Activated T-helper 1 cell treated with anti-CD3 and anti-CD28 coated beads, Interleukin-12 subunit alpha, Interleukin-12 subunit beta, Interleukin-2, Interleukin-4 antibody, amounts not matched to agents 30 ng/mL and 10 ng/mL and 1 ng/mL, durations not matched to agents 14 hours and 24 hours and 36 hours (primary cell): ENCODE data around the gene RNF25. TPM values are rescaled to one million over a fixed set of nuclear protein-coding genes. Genes with fewer than 3 reads are reported as not detected.

Experiments
- DNase-seq: peaks from one replicate; pipeline ENCODE4 v3.0.0; 2021; ENCODE audit warnings: low spot score
- H3K27ac Mint-ChIP-seq: one replicate; pipeline ENCODE4 v1.8.0; 2021; ENCODE audit warnings: mild to moderate bottlenecking, mixed read lengths
- H3K27me3 Mint-ChIP-seq: one replicate; pipeline ENCODE4 v1.8.0; 2022; ENCODE audit warnings: mild to moderate bottlenecking, moderate library complexity, mixed read lengths; ENCODE audit not compliant: insufficient read depth
- H3K36me3 Mint-ChIP-seq: one replicate; pipeline ENCODE4 v1.8.0; 2021; ENCODE audit warnings: low read depth, mixed read lengths
- H3K4me1 Mint-ChIP-seq: one replicate; pipeline ENCODE4 v1.8.0; 2021; ENCODE audit warnings: low read depth, mixed read lengths
- H3K4me3 Mint-ChIP-seq: one replicate; pipeline ENCODE4 v1.8.0; 2021; ENCODE audit warnings: mild to moderate bottlenecking, moderate library complexity, mixed read lengths
- H3K9me3 Mint-ChIP-seq: one replicate; pipeline ENCODE4 v1.8.0; 2021; ENCODE audit warnings: mixed read lengths
- intact Hi-C: fragments of 100-400 bp; cut with micrococcal nuclease; formaldehyde crosslinking; loops from one replicate; pipeline ENCODE4 v1.15.1; 2024
- total RNA-seq: library from RNA; stranded (reverse); gene quantifications from 2 replicates; pipeline ENCODE4 v1.2.3, GENCODE V29; 2022

Gene RNF25
- total RNA-seq, 1 donor from 2014 or later, result 29.1 TPM

- Mint-ChIP-seq H3K27ac (no peak overlapping the region), H3K9me3 (no peaks in the 10 kb centered on the region), H3K27me3 (peaks cover 1% of the 10 kb centered on the region), H3K4me1 (peaks cover 13% of the 10 kb centered on the region), H3K36me3 (peaks cover 43% of the 10 kb centered on the region), H3K4me3 (no peak overlapping the region)
- no peak for DNase-seq
- intact Hi-C loops, result no loop called here
Observed at GRCh38 chr2:218663901-218664300, 7.9 kb downstream of the RNF25 start.

- intact Hi-C loops, result no loop called here
- peaks cover 20% of the 10 kb centered on the region for H3K4me1 Mint-ChIP-seq
- no peaks in the 10 kb centered on the region for H3K9me3 Mint-ChIP-seq
- H3K27me3 Mint-ChIP-seq, result peaks cover 1% of the 10 kb centered on the region
- H3K36me3 Mint-ChIP-seq, result peaks cover 38% of the 10 kb centered on the region
- H3K27ac Mint-ChIP-seq, result no peak overlapping the region
- no peak for DNase-seq
- no peak overlapping the region for H3K4me3 Mint-ChIP-seq
Observed at GRCh38 chr2:218662827-218663226, 9.0 kb downstream of the RNF25 start.

- DNase-seq, result no peak
- Mint-ChIP-seq H3K4me1 (peaks cover 24% of the 10 kb centered on the region), H3K36me3 (peaks cover 36% of the 10 kb centered on the region), H3K27me3 (peaks cover 1% of the 10 kb centered on the region), H3K9me3 (no peaks in the 10 kb centered on the region), H3K4me3 (no peak overlapping the region), H3K27ac (no peak overlapping the region)
- intact Hi-C loops, result no loop called here
Observed at GRCh38 chr2:218662377-218662776, 9.4 kb downstream of the RNF25 start.

GRCh38 chr2:218659988-218660358 is 11.8 kb downstream of the RNF25 start:
- peaks cover 29% of the 10 kb centered on the region for H3K4me1 Mint-ChIP-seq
- H3K9me3 Mint-ChIP-seq, result no peaks in the 10 kb centered on the region
- H3K27ac Mint-ChIP-seq, result peak overlapping the region; percentile 97
- H3K36me3 Mint-ChIP-seq, result peaks cover 38% of the 10 kb centered on the region
- DNase-seq, result no peak
- peak overlapping the region; percentile 99 for H3K4me3 Mint-ChIP-seq
- intact Hi-C loops, result loop anchor here (1.0 to 5.0 kb wide), 13 partner anchors 12 to 729 kb away; partner anchors contain the start of genes AAMP, ANKZF1, ARPC2 and ATG9A
- H3K27me3 Mint-ChIP-seq, result peaks cover under 1% of the 10 kb centered on the region

DNA sequence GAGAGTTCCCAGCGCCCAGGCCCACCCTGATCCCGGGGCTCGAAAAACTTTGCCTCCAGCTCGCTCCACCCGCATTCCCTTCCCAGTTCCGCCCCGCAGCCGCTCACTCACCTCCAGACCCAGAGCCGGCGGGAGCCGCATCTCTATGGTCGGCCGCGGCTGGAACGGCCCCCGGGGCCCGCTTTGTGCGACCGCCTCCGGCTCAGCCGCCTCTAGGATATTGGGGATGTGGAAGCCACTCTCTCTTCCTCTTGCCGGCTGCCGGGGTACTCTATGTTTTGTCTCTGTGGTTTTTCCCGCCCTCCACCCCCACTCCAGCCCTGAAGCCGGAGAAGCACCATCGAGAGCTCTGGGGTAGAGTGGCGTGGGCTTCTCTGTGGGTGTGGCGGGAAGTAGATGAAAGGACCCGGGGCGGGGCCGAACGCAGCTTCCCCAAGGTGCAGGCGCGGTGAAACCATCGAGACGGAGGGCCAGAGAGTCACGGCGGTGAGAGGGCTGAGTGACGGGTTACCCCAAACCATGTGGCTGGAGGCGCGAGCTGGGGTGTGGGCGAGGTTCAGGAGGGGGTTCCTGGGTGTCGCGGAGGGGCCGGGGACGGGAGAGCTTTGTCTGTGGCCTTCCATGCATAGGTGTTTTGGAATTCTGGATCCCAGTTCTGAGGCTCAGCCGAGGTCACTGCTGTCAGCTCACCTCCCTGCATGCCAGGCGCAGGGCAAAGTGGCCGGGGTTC is 12.4 kb downstream of the RNF25 start, which contains the start of the genes BCS1L and ZNF142:
Gene BCS1L, plus strand, starts transcription at position 426 of the 730 bp plus-strand sequence. CDS start 1,305 bp downstream, outside the sequence.
Gene ZNF142, minus strand, starts transcription at position 366 of the 730 bp plus-strand sequence. CDS start 3,194 bp downstream, outside the sequence.
- Mint-ChIP-seq H3K27ac (peak within 1 kb of the TSS; percentile 97), H3K9me3 (no peaks in the 10 kb centered on the region), H3K36me3 (peaks cover 32% of the 10 kb centered on the region), H3K4me1 (peaks cover 29% of the 10 kb centered on the region), H3K4me3 (peak within 1 kb of the TSS; percentile 99), H3K27me3 (no peaks in the 10 kb centered on the region)
- intact Hi-C loops, result loop anchor here (1.0 to 5.0 kb wide), 13 partner anchors 13 to 729 kb away; partner anchors contain the start of genes AAMP, ANKZF1, ARPC2 and ATG9A
- peak; percentile 92 for DNase-seq

GRCh38 chr2:218658671-218659257 is 13.0 kb downstream of the RNF25 start:
- intact Hi-C loops, result loop anchor here (1.0 to 5.0 kb wide), 13 partner anchors 14 to 730 kb away; partner anchors contain the start of genes AAMP, ANKZF1, ARPC2 and ATG9A
- peaks cover 29% of the 10 kb centered on the region for H3K4me1 Mint-ChIP-seq
- peak overlapping the region; percentile 97 for H3K27ac Mint-ChIP-seq
- H3K4me3 Mint-ChIP-seq, result peak overlapping the region; percentile 99
- H3K9me3 Mint-ChIP-seq, result no peaks in the 10 kb centered on the region
- peak; percentile 16 for DNase-seq
- H3K27me3 Mint-ChIP-seq, result no peaks in the 10 kb centered on the region
- peaks cover 29% of the 10 kb centered on the region for H3K36me3 Mint-ChIP-seq

DNA sequence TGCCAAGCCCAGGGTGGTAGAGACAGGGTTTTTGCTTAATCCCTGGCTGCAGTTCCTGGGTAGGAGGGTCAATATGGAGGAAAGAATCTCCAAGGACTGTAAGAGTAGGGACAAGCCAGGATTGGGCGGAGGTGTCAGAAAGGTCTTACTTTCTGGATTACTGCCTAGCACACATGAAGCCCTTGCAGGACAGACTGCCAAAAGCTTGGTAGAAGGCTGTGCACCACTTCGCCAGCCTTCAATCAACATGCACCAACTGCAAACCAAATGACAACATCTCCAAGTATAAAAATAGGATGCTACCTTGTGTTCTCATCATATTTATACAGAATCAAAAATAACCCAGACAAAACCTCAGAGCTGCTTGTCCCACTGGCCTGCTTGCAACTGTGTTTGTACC is 16.1 kb downstream of the RNF25 start:
- H3K9me3 Mint-ChIP-seq, result no peaks in the 10 kb centered on the region
- H3K27ac Mint-ChIP-seq, result no peak overlapping the region
- H3K27me3 Mint-ChIP-seq, result no peaks in the 10 kb centered on the region
- intact Hi-C loops, result loop anchor here (5.0 kb wide), 1 partner anchor 438 kb away; the partner anchor contains the start of gene ARPC2
- peaks cover 29% of the 10 kb centered on the region for H3K36me3 Mint-ChIP-seq
- DNase-seq, result no peak
- peaks cover 29% of the 10 kb centered on the region for H3K4me1 Mint-ChIP-seq
- no peak overlapping the region for H3K4me3 Mint-ChIP-seq

DNA sequence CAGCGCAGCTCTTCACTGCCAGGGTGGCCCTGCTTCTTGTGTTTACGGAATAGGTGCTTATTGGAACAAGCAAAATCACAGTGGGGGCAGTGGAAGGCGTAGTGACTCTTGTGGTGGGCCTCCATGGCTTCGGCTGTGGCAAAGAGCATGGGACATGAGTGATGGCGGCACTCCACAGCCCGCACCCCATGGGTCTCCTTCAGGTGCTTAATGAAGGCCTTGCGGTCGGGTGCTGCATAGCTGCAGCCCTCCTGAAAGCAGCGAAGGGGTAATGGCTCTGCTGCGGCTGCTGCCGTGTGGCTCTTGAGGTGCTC is 23.1 kb downstream of the RNF25 start:
- intact Hi-C loops, result loop anchor here (1.0 kb wide), 3 partner anchors 199 to 376 kb away; no protein-coding TSS in a partner anchor
- DNase-seq, result no peak
- Mint-ChIP-seq H3K27me3 (no peaks in the 10 kb centered on the region), H3K9me3 (no peaks in the 10 kb centered on the region), H3K4me3 (no peak overlapping the region), H3K36me3 (peaks cover 61% of the 10 kb centered on the region), H3K27ac (no peak overlapping the region), H3K4me1 (peaks cover 6% of the 10 kb centered on the region)

- Mint-ChIP-seq H3K4me1 (peaks cover 6% of the 10 kb centered on the region), H3K36me3 (peaks cover 61% of the 10 kb centered on the region), H3K27me3 (no peaks in the 10 kb centered on the region), H3K9me3 (no peaks in the 10 kb centered on the region), H3K4me3 (no peak overlapping the region), H3K27ac (no peak overlapping the region)
- DNase-seq, result peak; percentile 27
- intact Hi-C loops, result loop anchor here (1.0 kb wide), 3 partner anchors 199 to 376 kb away; no protein-coding TSS in a partner anchor
Observed at GRCh38 chr2:218648088-218648786, 23.6 kb downstream of the RNF25 start.

DNA sequence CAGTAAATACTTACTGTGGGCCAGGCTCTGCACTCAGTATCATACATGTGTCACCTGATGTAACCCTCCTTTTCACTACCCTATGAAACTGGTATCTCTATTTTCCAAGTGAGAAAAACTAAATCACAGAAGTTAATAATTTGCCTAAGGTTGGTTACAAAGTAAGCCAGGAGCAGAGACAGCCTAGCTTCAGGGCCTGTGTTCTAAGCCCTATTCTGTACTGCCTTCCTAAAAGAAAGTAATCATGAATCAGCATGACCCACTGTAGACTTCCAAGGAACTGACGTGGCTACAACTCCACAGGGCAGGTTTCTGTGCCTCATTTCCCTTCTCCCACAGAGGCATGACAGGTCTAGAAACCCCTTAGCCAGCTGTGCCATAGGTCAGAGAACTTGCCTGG is 26.7 kb downstream of the RNF25 start:
- Mint-ChIP-seq H3K4me3 (no peak overlapping the region), H3K36me3 (peaks cover 54% of the 10 kb centered on the region), H3K27me3 (no peaks in the 10 kb centered on the region), H3K9me3 (no peaks in the 10 kb centered on the region), H3K27ac (no peak overlapping the region), H3K4me1 (peaks cover 6% of the 10 kb centered on the region)
- DNase-seq, result no peak
- intact Hi-C loops, result no loop called here

DNA sequence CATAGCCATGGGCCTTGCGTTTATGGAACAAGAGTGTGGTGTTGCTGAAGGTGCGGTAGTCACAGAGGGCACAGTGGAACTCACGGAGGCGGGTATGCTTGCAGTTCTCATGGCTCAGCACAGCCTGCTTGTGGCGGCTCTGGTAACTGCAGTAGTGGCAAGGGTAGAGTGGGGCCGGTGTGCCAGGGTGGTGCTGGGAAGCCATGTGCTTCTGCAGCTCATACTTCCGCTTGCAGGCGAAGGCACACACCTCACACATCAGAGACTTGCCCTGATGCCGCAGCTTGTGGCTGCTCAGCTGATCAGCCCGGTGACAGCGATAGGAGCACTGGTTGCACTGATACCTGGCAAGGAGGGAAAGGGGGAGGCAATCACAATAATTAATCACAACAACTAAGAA is 27.1 kb downstream of the RNF25 start:
- Mint-ChIP-seq H3K4me1 (peaks cover 6% of the 10 kb centered on the region), H3K4me3 (no peak overlapping the region), H3K27me3 (no peaks in the 10 kb centered on the region), H3K9me3 (no peaks in the 10 kb centered on the region), H3K27ac (no peak overlapping the region), H3K36me3 (peaks cover 50% of the 10 kb centered on the region)
- DNase-seq, result no peak
- intact Hi-C loops, result no loop called here

DNA sequence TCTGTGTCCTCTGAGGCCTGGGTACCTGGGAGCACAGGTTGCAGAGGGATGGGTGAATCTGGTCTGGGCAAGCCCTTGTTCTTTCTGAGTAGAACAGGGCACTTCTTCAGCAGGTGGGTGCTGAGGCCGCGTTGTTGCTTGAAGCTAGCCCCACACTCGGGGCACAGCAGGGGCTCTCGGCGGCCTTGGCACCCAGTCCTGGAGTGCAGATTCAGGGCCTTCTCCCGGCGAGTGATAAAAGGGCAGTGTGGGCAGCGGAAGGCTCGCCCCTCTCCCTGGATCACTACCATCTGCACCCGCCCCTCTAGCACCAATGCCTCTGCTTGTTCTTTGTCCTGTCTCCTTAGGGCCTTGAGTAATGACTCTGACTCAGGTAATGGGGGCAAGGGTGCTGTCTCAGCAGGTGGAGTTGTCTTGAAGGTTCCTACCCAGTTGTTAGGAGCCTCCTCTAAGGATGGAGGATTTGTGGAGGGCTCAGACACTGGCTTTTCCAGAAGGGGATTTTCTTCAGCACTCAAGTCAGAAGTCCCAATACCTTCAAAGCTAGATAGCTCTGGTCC is 28.0 kb downstream of the RNF25 start:
- intact Hi-C loops, result no loop called here

More for the DNA sequence above, 28.0 kb downstream of the RNF25 start:
- Mint-ChIP-seq H3K27me3 (no peaks in the 10 kb centered on the region), H3K36me3 (peaks cover 48% of the 10 kb centered on the region), H3K9me3 (no peaks in the 10 kb centered on the region), H3K4me3 (no peak overlapping the region), H3K4me1 (peaks cover 6% of the 10 kb centered on the region), H3K27ac (no peak overlapping the region)
- DNase-seq, result no peak
